Peyer's patch (tissue), 4 donors: ENCODE results near the gene OR52B4.

Source experiments
- CTCF ChIP-seq, 6 experiments: fragments of 450-650 bp in 4 of 6; fragments of 200-600 bp in 2 of 6; sonication (generic) in 1 of 6; IDR thresholded peaks; one replicate each; pipeline ENCODE4 v1.5.1; 2017 to 2019; ENCODE audit warnings: antibody characterized with exemption in 6 of 6, mild to moderate bottlenecking in 3 of 6, moderate library complexity in 1 of 6
- POLR2A ChIP-seq, 2 donors: fragments of 450-650 bp; IDR thresholded peaks; one replicate each; pipeline ENCODE4 v1.5.1; 2017; ENCODE audit warnings: antibody characterized with exemption in 2 of 2, mild to moderate bottlenecking in 2 of 2, moderate library complexity in 2 of 2

- TF ChIP-seq POLR2A (IDR thresholded peaks at IDR 0.05), result no peak
- no peak for TF ChIP-seq CTCF (IDR thresholded peaks at IDR 0.05)
Measured at GRCh38 chr11:4370166-4370565, 2.0 kb upstream of the OR52B4 start.
